Hematopoietic multipotent progenitor cell (in vitro differentiated cells): ENCODE measurements around the gene C1orf21. TPM values are rescaled to one million over a fixed set of nuclear protein-coding genes. Genes with fewer than 3 reads are reported as not detected.

Source experiments
- DNase-seq, 3 donors: peaks; one replicate each; pipeline ENCODE4 v3.0.0-alpha.2; 2011 to 2015; ENCODE audit warnings: low read depth in 2 of 3, low spot score in 2 of 3
- total RNA-seq: library from RNA; depleted of rRNA; stranded (reverse); fragments of >200 nt; gene quantifications from one replicate; pipeline ENCODE4 v1.2.3, GENCODE V29; 2012

C1orf21 gene
- total RNA-seq, 1 donor: 7.0 TPM

DNA sequence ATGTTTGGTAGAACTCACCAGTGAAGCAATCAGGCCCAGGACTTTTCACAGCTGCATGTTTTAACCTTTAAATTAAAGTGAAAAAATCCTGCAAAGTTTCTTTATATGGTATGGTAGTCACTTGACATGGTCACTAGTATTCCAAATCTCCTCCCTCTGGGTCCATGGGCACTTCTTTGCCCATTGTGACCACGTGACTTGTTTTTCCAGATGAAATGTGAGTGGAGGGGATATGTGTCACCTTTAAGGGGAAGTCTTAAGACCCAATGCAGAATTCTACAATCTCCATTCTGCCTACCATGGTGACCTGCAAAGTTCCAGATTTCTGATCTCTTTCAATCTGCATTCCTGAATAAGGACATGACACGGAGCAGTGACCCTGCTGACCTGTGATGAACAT lies 152.8 kb downstream of the C1orf21 start:
- no peak for DNase-seq

DNA sequence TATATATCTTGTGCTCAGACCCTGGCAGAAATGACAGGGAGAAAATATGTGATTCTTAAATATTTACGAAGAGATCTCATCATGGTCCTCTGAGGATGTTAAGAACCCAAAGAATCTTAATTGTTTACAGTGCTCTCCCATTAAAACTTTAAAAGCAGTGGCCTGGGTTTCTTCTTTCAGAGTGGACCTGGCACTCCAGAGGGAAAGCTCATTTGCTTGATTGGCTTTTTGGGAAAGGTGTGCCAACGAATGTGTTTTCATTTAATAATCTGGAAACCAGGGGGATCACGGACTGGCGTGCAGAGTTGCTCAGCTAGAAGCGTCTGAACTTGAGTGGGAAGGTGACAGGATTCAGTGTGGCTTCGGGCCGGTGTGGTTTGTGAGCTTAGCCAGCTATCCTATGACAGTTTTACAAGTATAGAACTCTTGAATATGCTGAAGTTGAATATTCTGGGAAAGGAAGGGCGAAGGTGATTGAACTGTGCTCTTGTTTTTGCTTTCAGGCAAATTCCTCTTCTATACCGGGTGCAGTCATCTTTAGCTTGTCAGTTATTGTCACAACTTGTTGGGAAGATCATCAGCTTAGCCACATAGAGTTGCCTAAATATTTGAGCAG lies 154.8 kb downstream of the C1orf21 start:
- no peak for DNase-seq

DNA sequence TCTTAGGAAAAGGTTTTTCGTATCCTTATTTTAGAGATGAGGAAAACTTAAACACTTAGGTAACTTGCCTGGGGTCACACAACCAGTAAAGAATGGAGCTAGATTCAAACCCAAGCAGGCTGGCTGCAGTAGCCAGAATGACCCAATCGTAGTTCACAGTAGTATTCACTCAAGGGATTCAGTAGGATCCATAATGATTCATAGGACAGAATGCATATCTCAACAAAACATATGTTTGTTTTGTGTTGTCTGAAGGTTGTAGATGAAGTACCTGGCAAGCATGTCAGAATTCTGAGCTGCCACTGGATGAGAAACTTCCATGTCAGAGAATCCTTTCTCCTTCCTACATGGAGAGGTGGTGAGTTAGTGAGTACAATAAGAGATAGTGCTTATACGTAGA lies 155.5 kb downstream of the C1orf21 start:
- DNase-seq: no peak

DNA sequence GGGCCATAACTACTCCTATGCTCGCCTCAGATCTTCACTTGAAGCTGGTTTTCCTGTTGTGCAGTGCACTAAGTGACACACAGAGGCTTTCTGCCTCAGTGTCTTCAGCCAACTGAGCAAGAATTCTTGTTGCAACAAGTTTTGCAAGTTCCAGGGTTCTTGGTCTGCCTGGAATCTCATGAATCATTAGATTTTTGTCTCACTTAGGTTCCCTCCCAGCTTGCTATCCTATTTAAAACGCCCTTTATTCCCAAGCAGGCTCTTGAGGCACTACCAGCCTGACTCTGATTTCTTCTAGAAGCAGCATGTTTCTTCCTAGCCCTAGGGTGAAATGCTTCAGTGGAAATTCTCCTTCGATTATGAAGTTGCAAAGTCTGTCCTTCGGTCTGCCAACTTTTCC lies 158.8 kb downstream of the C1orf21 start:
- no peak for DNase-seq

DNA sequence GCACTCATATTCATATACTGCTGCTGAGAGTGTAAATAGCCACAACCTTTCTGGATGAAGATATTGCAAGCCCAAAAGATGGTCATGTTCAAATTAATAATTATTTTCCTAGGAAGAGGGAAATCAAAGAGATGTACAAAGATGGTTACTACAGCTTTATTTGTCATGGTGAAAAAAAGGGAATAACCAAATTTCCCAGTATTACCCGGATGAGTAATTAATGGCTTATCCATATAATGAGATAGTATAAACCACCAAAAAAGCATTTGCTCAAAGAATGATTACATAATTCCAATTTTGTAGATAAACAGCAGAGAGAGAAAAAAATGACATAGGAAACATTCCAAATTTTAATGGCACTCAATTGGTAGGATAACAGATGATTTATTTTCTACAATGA lies 165.6 kb downstream of the C1orf21 start:
- DNase-seq: no peak

DNA sequence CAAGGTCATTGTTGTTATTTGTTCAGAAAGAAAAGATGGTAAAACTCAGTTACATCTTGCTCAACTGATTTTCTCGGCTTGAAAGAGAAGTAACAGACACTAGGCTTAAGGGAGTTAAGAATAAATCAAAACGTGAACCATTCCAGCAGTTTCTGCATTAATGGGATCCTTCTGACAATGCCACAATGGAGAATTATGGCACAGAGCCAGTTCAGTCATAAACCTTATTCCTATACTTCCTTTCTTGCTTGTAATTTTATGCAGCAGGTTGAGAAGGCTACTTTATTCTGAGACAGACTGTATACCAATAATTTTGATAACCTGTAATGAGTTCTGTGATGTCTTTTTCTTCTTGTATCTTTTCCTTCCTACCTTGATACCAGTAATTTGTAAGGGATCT lies 167.0 kb downstream of the C1orf21 start:
- DNase-seq: no peak

DNA sequence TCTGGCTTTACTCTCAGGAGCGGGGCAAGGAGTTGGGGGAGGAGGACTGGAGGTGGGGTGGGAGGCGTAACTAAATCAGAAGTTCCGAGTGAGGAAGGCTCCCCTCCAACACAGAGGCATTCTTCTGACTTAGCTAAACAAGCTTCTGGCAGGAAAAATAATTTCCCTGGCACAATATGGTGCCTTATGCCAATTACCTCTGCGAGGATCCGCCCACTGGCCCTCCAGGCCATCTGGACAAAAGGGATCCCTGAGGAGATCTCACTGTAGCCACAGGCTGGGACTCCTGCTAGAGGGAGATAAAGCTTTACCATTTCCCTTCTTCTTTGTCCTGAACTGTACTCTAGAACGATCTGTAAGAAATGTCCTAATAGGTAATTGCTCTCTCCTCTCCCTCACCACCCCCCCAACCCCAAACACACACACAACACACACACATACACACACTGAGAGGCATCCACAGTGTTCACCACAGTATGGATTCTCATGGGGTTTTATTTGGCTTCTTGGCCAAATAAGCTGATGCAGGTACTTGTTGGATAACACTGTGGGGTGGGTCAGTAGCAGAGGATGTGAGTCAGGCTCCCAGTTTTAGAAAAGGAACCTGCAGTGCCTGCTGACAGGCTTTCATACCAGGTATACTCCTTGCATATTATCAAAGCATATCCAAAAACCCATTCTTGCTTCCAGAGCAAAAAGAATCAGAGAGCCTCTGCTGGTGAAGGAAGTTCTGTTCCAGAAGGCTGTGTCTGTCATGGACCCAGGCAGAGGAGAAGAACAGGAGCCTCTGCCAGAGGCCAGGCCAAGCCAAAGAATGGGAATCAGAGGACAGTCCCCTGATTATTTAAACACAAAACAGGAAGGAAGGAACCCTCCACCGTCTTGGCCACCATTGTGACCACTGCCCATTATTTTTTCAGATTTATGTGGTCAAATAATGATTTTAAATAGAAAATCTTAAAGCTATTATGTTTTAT lies 169.1 kb downstream of the C1orf21 start:
- no peak for DNase-seq

DNA sequence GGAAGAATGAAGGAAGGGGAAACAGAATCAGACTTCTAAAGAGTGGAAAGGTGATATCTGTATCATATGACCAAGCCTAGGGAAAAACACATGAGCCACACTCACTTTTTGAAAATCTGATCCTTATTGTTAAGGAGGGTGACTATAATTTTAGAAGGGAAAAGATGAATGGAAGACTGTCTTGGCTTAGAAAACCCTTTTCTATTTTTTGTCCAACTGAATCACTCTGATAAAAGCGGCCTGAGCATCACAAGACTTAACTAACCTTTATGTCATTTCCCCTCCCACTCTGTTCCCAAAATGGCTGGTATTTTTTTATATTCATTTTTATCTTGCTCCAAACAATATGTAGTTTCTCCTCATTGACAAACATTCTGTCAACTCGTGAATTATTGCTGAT lies 169.8 kb downstream of the C1orf21 start:
- no peak for DNase-seq

DNA sequence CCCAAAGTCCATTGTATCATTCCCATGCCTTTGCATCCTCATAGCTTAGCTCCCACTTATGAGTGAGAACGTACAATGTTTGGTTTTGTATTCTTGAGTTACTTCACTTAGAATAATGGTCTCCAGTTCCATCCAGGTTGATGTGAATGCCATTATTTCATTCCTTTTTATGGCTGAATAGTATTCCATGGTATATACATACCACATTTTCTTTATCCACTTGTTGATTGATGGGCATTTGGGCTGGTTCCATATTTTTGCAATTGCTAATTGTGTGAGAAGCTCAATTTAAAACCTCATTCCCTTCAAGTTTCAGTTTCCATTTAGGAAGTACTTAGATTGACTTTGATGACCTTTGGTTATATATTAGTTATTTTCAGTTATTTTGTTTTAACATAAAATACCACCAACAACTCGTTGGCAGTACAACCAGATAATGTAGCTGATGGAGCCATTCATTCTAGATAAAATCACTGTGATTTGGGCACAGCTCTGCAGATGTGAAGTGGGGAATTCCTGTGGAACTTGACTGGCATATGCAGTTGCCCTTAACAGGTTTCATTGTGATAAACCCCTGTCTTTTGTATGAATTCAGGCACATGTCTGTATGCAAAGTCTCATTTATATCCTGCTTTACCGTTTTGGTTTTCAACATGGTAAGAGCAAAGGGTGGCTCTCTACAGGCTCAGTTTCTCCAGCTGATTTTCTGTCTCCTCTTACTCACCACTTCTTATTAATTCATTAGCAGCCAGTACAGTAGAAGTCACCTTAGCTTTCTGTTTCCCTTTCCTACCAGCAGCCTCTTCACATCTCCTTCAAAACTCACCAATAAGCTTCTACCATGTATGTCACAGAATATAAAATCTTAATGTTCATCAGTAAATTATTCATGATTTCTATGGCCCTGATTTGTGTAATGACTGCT lies 170.9 kb downstream of the C1orf21 start:
- no peak for DNase-seq

DNA sequence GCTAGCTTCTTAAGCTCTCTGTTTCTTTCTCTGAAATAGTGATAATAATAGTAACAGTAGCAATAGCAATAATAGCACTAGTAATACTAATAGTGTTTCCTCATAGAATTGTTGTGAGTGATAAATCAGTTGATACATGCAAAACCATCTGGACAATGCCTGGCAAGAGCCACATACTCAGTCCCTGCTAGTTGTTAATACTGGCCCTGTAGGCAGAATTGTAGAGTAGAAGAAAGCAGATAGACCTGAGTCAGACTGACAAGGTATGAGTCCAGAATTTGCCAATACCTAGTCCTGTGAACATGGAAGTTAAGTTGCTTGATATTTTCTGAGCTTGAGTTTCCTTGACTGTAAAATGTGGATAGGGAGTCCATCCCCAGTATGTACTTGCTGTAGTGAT lies 171.9 kb downstream of the C1orf21 start:
- no peak for DNase-seq

DNA sequence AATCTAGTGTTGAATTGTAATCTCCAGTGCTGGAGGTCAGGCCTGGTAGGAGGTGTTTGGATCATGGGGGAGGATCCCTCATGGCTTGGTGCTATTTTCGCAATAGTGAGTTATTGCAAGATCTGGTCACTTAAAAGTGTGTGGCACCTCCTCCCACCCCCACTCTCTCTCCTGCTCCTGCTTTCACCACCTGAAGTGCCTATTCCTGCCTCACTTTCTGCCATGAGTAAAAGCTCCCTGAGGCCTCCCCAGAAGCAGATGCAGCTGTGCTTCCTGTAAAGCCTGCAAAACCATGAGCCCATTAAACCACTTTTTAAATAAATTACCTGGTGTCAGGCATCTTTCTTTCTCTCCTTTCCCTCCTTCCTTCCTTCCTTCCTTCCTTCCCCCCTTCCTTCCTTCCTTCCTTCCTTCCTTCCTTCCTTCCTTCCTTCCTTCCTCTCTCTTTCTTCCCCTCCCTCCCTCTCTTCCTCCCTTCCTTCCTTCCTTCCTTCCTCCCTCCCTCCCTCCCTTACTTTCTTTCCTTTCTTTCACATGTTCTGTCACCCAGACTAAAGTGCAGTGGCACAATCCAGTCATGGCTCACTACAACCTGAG lies 172.4 kb downstream of the C1orf21 start:
- DNase-seq: no peak

DNA sequence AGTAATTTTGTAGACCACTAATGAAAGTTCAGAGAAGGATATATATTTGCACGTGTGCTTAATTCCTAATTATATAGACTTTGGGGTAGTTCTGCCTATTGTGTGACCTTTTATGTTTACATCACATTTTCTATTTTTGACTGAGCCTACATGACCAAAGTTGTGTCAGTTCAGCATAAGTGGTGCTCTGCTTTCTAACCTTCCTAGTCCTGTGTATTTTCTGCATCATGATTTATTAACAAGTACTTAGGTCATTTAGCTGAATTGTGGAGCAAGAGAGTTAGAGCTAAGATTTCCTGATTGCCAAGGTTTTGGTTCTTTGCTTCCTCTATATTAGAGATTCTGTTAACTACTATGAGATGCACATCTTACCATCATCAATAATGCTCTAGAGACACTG lies 176.0 kb downstream of the C1orf21 start:
- no peak for DNase-seq

DNA sequence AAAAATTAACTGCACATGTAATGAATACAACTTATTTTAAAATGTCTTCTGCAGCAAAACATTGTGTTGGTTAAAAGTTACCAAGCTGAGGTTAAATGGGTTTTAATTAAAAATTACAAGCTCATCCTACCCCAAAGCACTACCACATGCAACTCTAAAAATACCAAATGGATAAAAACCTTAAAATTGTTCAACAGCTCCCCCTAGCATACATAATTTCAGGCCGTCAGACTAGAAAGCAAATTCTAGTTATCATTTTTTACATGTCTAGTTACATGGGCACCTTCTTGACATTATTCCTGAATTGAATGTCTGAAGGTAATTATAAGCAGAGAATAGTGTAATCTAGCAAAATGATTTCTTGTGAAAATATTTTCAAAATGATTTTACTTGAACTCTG lies 176.5 kb downstream of the C1orf21 start:
- peak in 2 of 3 donors; percentile 42 to 68 for DNase-seq

DNA sequence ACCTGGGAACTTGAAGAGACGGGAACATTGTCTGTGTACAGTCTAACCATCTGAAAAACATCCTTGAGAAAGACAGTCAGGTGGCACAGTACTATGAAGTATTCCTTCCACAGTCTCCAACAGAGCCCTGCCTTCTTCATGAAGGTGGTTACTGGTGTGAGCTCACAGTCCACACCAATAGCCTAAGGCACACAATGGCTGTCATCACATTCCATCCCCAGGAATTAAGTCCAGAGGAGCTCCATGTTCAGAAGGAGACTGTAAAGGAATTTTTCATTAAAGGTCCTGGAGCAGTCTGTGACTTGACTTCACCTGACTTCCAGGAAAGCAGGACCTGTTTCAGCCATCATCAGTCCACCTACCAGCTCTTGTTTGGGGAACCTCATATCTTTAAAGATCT lies 180.2 kb downstream of the C1orf21 start:
- DNase-seq: no peak

DNA sequence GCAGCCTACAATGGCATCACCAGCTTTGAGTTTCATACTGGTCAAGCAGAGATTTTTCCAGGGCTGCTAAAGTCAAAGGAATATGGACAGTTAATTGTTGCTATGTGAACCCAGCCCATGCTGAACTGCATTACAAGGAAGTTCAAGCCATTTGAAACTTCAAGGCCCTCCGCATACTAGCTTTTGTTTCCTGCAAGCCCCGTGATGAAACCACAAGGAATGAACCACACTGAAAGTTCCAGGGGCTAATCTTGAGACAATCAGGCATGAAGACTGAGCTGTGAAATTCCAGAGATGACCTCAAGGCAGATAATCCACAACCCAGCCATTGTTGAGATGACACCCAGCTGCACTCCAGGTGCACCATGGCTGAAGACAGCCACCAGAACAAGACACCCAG lies 180.8 kb downstream of the C1orf21 start:
- peak in 2 of 3 donors; percentile 30 to 57 for DNase-seq

DNA sequence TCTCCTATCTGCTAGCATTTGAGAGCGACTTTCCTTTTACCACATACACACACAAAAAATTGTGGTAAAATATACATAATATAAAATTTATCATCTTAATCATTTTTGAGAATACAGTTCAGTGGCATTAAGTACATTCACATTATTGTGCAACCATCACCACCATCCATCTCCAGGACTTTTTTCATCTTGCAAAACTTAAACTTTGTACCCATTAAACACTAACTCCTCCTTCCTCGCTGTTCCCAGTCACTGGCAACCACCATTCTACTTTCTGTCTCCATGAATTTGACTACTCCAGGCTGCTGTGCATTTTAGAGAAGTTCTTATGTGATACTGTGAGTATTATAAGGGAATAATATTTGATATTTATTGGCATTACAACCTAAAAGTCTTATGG lies 181.3 kb downstream of the C1orf21 start:
- no peak for DNase-seq

DNA sequence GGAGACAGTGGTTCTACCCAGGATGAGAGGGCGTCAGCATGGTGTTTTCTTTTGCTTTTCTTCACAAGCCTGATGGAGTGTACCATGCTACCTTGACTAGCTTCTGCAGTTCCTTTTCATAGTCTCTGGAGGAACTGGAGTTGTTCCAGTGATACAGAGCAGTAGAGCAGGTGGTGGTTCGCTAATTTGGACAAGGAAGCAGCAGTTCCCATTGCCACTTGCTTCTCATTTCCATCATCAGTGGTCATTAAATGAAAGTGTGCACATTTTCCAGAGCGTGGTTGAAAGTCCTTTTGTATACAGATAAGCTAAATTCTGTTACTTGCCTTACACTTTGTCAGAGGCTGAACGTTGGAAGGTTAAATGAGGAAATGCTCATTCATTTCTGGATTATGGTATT lies 182.3 kb downstream of the C1orf21 start:
- no peak for DNase-seq

DNA sequence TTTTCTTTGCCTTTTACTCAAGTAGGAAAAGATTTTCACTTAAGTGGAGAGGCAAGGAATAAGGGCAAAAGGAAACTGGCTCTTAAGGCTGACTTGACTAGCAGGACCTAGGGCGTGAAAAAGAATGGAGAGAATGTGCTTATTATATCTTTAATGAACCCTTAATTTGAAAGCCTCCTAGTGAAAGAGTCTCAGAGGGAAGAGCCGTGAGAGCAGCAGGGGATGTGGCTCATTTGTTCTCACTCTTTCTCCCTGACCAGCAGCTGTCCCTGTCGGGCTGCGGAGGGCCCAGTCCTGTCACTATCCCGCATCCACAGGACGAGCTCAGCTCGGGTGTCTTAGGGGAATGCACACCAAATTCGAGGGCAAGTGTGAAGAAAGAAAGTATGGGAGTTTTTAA lies 187.8 kb downstream of the C1orf21 start:
- DNase-seq: no peak

DNA sequence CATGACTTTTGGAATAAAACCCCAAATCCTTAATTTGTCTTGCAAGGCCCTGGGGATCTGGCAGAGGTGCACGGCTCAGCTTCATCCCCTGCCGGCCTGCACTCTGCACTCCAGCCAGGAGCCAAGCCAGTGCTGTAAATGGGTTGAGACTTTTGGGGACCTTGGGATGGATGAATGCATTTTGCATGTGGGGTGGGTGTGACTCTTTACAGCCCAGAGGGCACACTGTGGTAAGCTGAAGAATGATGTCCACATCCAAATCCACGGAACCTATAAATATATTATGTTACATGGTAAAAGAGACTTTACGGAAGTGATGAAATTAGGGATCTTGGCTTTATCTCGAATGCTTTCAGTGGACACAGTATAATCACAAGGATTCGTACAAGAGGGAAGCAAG lies 190.0 kb downstream of the C1orf21 start:
- no peak for DNase-seq

DNA sequence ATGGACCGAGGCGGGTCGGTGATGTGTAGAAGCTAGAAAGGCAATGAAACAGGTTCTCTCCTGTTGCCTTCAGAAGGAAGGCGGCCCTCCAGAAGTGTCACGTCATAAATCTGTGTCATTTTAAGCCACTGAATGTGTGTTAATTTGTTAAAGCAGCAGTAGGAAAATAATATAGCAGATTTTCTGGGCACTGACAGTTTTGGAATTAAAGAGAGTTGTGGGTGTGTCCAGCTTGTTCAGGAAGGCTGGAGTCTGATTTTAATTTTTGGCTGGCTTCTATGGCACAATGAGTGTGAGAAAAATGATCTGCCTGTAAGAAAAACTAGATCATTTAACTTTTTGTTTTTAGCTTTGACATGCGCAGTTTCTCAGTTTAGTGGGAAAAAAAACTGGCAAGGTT lies 190.5 kb downstream of the C1orf21 start:
- DNase-seq: no peak

DNA sequence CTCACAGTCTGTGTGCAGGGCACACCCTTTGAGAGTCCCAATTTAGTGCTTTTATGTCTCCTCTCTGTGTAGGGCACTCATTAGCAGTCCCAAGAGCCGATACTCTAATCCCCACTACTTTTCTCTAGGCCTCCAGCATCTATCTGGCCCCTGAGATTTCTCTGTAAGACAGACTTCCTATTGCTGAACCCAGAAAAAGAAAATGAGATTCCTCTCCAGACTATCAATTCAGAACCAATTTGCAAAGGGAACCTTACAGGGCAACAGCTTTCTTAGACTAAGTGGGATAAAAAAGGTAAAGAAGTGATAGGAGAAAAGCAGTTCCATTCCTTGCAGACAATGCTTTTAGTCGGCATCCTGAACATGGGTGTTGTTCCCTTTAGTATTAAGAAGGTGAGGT lies 195.6 kb downstream of the C1orf21 start:
- DNase-seq: no peak
